Gastroesophageal sphincter (tissue), 3 donors: ENCODE measurements around the gene CLCN4.

ENCODE experiments used
- CTCF ChIP-seq, 4 experiments: fragments of 200-600 bp in 2 of 4; fragments of 450-650 bp in 2 of 4; sonication (generic) in 1 of 4; IDR thresholded peaks; one replicate each; pipeline ENCODE4 v1.5.1; 2017 to 2019; ENCODE audit warnings: antibody characterized with exemption in 4 of 4, mild to moderate bottlenecking in 2 of 4, moderate library complexity in 2 of 4
- EP300 ChIP-seq: sonication (generic); formaldehyde crosslinking; IDR thresholded peaks from one replicate; pipeline ENCODE4 v1.6.1; 2017; ENCODE audit warnings: antibody characterized with exemption, mild to moderate bottlenecking
- POLR2A ChIP-seq, 2 donors: fragments of 450-650 bp; IDR thresholded peaks; one replicate each; pipeline ENCODE4 v1.6.1; 2017; ENCODE audit warnings: antibody characterized with exemption in 2 of 2, mild to moderate bottlenecking in 2 of 2, moderate library complexity in 1 of 2
- POLR2AphosphoS5 ChIP-seq: sonication (generic); formaldehyde crosslinking; IDR thresholded peaks from one replicate; pipeline ENCODE4 v1.6.1; 2017; ENCODE audit warnings: antibody characterized with exemption

- TF ChIP-seq POLR2A (IDR thresholded peaks at IDR 0.05) (no peak), POLR2AphosphoS5 (no peak), EP300 (no peak), CTCF (IDR thresholded peaks at IDR 0.05) (no peak)
Measured at GRCh38 chrX:10213716-10214115, 56.9 kb downstream of the CLCN4 start.
